GM19397 (cell line): ENCODE data around the gene TTR.

Experiments
- ATAC-seq: cut with Tn5 transposase; IDR thresholded peaks from one replicate; pipeline ENCODE4 v1.9.1; 2021; ENCODE audit warnings: mild to moderate bottlenecking, moderate library complexity; ENCODE audit not compliant: unreplicated experiment

Gene TTR

GRCh38 chr18:31591628-31592027 is at the start of gene TTR:
Gene TTR (plus strand): TSS chr18:31591877. CDS start chr18:31591903, 26 bp downstream.
- no peak for ATAC-seq

- no peak for ATAC-seq
Measured at GRCh38 chr18:31546476-31546875, 45.2 kb upstream of the TTR start.

GRCh38 chr18:31548853-31549252 is 42.8 kb upstream of the TTR start:
- ATAC-seq: no peak

GRCh38 chr18:31549416-31549815 is 42.3 kb upstream of the TTR start:
- ATAC-seq: no peak

GRCh38 chr18:31551883-31552282 is 39.8 kb upstream of the TTR start:
- no peak for ATAC-seq

- no peak for ATAC-seq
Measured at GRCh38 chr18:31553800-31554199, 37.9 kb upstream of the TTR start.

- no peak for ATAC-seq
Measured at GRCh38 chr18:31554776-31555175, 36.9 kb upstream of the TTR start.

GRCh38 chr18:31555971-31556747 is 35.5 kb upstream of the TTR start:
- no peak for ATAC-seq

- no peak for ATAC-seq
Measured at GRCh38 chr18:31557446-31557845, 34.2 kb upstream of the TTR start.

GRCh38 chr18:31558567-31558966 is 33.1 kb upstream of the TTR start:
- no peak for ATAC-seq

GRCh38 chr18:31562726-31563125 is 29.0 kb upstream of the TTR start:
- no peak for ATAC-seq

GRCh38 chr18:31563778-31564177 is 27.9 kb upstream of the TTR start:
- ATAC-seq: no peak

GRCh38 chr18:31565345-31565744 is 26.3 kb upstream of the TTR start:
- no peak for ATAC-seq

GRCh38 chr18:31565782-31566512 is 25.7 kb upstream of the TTR start:
- no peak for ATAC-seq

GRCh38 chr18:31566576-31567306 is 24.9 kb upstream of the TTR start:
- no peak for ATAC-seq

GRCh38 chr18:31572368-31572767 is 19.3 kb upstream of the TTR start:
- no peak for ATAC-seq

GRCh38 chr18:31573051-31573450 is 18.6 kb upstream of the TTR start:
- ATAC-seq: no peak

- ATAC-seq: no peak
Measured at GRCh38 chr18:31574359-31574758, 17.3 kb upstream of the TTR start.

- no peak for ATAC-seq
Measured at GRCh38 chr18:31575515-31576257, 16.0 kb upstream of the TTR start.

GRCh38 chr18:31576670-31577069 is 15.0 kb upstream of the TTR start:
- peak; percentile 80 for ATAC-seq

GRCh38 chr18:31577195-31577594 is 14.5 kb upstream of the TTR start:
- ATAC-seq: peak; percentile 30
